ENCODE data around the gene ACAP2.

- TF ChIP-seq CTCF (IDR thresholded peaks at IDR 0.05; ENCODE audit: insufficient read depth, low read length) = no peak
- TF ChIP-seq POLR2AphosphoS5 (IDR thresholded peaks at IDR 0.05; ENCODE audit: low read depth) = no peak
- TF ChIP-seq, protein P1, sequence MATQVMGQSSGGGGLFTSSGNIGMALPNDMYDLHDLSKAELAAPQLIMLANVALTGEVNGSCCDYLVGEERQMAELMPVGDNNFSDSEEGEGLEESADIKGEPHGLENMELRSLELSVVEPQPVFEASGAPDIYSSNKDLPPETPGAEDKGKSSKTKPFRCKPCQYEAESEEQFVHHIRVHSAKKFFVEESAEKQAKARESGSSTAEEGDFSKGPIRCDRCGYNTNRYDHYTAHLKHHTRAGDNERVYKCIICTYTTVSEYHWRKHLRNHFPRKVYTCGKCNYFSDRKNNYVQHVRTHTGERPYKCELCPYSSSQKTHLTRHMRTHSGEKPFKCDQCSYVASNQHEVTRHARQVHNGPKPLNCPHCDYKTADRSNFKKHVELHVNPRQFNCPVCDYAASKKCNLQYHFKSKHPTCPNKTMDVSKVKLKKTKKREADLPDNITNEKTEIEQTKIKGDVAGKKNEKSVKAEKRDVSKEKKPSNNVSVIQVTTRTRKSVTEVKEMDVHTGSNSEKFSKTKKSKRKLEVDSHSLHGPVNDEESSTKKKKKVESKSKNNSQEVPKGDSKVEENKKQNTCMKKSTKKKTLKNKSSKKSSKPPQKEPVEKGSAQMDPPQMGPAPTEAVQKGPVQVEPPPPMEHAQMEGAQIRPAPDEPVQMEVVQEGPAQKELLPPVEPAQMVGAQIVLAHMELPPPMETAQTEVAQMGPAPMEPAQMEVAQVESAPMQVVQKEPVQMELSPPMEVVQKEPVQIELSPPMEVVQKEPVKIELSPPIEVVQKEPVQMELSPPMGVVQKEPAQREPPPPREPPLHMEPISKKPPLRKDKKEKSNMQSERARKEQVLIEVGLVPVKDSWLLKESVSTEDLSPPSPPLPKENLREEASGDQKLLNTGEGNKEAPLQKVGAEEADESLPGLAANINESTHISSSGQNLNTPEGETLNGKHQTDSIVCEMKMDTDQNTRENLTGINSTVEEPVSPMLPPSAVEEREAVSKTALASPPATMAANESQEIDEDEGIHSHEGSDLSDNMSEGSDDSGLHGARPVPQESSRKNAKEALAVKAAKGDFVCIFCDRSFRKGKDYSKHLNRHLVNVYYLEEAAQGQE (IDR thresholded peaks at IDR 0.05; ENCODE audit: insufficient replicate concordance, low read depth) = no peak
Measured at GRCh38 chr3:195250473-195251251, 192.2 kb downstream of the ACAP2 start.
